GM12873 (cell line): ENCODE measurements around the gene EPC2.

ENCODE experiments used
- TF ChIP-seq, protein P1 (sequence below): IDR thresholded peaks from 2 replicates; pipeline ENCODE4 v1.5.1; 2012; ENCODE audit warnings: low read depth, mild to moderate bottlenecking, moderate library complexity, low read length, control low read depth; ENCODE audit not compliant: insufficient read depth; ENCODE audit errors: missing control alignments

EPC2 gene

DNA sequence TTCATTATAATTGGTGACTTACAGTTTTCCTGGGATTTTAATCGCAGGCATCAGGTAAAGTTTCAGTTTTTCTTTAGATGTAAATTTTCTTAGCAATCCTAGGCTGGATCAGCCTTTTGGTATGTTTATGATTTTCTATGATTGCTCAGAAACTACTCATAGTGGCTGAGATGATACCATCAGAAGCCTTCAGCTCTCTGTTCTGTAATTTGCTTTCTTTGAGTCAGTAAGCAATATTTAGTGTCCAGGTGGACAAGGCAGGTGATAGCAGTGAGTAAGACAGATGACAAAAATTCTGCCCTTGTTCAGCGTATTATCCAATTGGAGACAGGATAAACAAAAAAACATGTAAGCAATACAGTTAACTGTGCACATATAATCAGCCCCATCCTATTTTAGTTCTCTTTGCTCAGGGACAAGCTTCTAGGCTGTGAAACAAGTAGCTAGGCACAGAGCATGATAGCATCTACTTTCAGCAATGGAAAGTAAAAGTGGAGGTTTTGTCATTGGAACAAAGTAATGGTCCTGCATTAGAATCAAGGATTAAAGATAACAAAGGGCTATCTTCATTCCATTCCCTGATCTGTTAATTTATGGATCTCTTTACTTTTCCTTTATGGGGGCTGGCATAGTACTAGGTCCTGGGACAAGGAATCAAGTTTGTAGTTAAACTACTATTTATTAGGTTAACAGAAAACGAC, 100.8 kb downstream of the EPC2 start:
- TF ChIP-seq, protein P1, sequence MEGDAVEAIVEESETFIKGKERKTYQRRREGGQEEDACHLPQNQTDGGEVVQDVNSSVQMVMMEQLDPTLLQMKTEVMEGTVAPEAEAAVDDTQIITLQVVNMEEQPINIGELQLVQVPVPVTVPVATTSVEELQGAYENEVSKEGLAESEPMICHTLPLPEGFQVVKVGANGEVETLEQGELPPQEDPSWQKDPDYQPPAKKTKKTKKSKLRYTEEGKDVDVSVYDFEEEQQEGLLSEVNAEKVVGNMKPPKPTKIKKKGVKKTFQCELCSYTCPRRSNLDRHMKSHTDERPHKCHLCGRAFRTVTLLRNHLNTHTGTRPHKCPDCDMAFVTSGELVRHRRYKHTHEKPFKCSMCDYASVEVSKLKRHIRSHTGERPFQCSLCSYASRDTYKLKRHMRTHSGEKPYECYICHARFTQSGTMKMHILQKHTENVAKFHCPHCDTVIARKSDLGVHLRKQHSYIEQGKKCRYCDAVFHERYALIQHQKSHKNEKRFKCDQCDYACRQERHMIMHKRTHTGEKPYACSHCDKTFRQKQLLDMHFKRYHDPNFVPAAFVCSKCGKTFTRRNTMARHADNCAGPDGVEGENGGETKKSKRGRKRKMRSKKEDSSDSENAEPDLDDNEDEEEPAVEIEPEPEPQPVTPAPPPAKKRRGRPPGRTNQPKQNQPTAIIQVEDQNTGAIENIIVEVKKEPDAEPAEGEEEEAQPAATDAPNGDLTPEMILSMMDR, result no peak

DNA sequence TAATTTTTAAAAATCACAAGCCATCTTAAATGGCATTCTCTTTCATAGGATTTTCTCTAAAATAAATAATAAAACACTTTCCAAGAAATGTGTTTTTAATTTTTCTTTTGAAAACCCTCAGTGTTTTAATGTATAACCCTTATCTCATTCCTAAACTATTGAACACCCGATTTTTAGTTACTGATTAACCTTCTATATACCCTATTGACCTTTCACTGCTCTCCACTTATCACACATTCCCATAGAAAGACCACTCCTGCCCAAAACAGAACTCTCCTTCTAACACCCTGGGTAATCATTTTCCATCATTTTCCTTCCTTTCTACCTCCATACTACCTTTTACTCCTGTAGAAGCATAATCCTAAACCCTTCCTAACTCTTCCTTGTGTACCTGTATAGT, 102.4 kb downstream of the EPC2 start:
- TF ChIP-seq, protein P1, result no peak

DNA sequence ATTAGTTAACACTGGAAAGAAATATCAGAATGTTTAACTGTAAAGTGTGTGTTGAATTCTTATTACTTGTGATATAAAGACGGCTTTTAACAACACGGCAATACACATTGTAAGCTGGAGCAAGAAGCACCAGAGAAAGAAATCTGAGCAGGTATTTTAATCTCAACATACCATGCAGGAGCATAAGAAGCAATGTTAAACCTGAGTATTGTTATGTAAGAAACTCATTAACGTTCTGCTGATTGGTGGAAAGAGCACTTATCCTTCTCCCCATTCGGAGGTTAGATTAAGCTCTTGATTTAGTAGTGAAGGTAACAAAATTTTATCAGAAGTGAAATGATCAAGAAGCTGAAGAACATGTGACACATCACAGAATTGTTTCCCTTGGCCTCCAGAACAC, 107.4 kb downstream of the EPC2 start:
- TF ChIP-seq, protein P1, result no peak

DNA sequence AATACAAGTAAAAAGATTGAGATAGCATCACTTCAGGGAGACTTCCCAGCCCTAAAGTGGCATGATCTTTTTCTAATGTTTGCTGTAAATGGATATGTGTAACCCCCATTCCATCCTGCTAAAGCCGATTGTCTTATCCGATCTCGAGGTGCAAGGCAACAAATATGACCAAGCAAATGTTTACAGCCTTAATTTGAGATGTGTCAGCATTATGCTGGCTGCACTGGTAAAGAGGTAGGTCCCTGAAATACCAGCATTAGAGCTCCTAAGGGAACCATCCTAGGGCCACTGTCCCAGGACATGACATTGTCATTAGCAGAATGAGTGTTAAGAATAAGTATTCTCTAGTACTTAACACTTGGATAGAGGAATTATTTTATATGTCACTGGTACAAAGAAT, 108.4 kb downstream of the EPC2 start:
- TF ChIP-seq, protein P1, result no peak

DNA sequence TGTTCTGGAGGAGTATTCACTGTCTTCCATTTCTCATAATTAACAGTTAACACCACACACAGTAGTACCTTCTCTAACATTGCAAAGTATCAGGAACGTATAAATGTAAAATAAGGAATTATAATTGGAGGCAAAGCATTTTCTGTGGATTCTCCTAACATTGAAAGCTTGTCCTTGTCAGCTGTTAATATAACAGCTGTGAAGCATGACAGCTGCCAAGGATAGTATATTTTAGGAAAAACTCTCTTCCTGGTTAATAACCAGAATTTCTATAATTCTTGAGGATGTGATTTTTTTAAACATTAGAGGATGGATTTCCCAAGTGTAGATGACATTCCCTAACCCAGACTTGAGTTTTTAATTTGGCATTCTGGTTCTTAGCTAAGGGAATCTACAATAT, 110.3 kb downstream of the EPC2 start:
- TF ChIP-seq, protein P1, result no peak

DNA sequence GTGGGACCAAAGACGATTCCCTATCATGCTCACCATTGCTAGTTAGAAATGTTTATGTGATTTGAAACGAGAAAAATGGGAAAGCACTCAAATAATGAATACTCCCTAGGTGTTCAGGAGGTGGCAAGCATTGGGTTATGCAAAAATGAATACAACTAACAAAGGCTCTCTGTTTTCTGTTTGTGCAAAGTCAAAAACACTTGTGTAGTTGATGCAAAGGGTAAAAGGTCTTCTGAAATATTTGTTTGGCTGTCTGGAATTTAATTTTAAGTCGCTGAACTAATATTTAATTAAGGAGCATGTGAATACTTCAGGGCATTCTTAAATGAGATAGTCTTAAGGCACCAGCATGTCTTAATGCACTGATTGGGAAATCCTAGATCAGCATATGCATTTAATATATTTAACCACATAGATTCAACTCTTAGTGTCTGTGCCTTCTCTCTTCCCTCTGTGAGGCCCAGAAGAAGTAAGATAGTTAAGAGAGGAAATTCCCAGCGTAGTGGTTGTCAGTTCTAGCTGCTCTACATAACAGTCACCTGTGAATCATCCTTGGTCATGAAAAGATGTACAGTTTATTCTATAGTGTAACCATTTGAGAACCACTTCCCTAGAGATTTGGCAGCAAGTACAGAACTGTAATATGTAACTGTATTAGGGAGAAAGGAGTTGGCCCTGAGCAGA, 111.9 kb downstream of the EPC2 start:
- TF ChIP-seq, protein P1, result no peak

DNA sequence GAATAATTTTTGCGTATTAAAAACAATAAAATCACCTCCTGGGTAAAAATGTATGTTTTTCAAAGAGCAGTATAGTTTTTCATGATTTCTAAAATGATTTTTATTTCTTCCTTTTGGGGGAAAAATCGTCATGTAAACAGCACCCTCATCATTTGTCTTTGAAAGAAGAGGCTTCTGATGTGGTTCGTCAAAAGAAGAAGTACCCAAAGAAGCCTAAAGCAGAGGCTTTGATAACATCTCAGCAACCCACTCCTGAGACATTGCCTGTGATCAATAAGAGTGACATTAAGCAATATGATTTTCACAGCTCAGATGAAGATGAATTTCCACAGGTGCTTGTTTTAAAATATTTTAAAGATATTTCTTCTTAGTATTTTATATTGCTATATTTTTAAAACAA, 120.3 kb downstream of the EPC2 start:
- TF ChIP-seq, protein P1, result no peak
